Activated T-helper 9 cell treated with anti-CD3 and anti-CD28 coated beads, Interleukin-2, amount 50 U/mL, for 16 hours (primary cell): ENCODE measurements around the gene TMEM116.

Experiments
- DNase-seq: peaks from one replicate; pipeline ENCODE4 v3.0.0-alpha.2; 2020; ENCODE audit warnings: low read depth

The TMEM116 gene

GRCh38 chr12:111893287-111893686 lies 119.7 kb downstream of the TMEM116 start:
- no peak for DNase-seq

- no peak for DNase-seq
These were observed 124.8 kb downstream of the TMEM116 start for GRCh38 chr12:111887926-111888745.

GRCh38 chr12:111886662-111887545 lies 126.1 kb downstream of the TMEM116 start:
- no peak for DNase-seq

GRCh38 chr12:111881716-111882115 lies 131.2 kb downstream of the TMEM116 start:
- DNase-seq = no peak
